Loucy (cell line): ENCODE results near the gene PARVB.

Source experiments
- H2AFZ ChIP-seq: fragments of 200-600 bp; sonication (generic); 2 replicates; pipeline ENCODE4 v1.6.0; 2016; ENCODE audit warnings: antibody characterized with exemption, mild to moderate bottlenecking, low read length, moderate library complexity
- H3F3A ChIP-seq: fragments of 200-600 bp; 2 replicates; pipeline ENCODE4 v1.6.0; 2016; ENCODE audit warnings: antibody characterized with exemption, low read depth, mild to moderate bottlenecking
- H3K27me3 ChIP-seq: fragments of 200-600 bp; sonication (generic); 2 replicates; pipeline ENCODE4 v1.6.1; 2014; ENCODE audit warnings: low read length, mild to moderate bottlenecking; ENCODE audit not compliant: insufficient read depth, poor library complexity, severe bottlenecking
- H3K36me3 ChIP-seq: fragments of 200-600 bp; sonication (generic); 2 replicates; pipeline ENCODE4 v1.6.1; 2016; ENCODE audit warnings: low read length; ENCODE audit not compliant: insufficient read depth
- H3K4me1 ChIP-seq: fragments of 200-600 bp; sonication (generic); 2 replicates; pipeline ENCODE4 v1.5.1; 2014; ENCODE audit warnings: low read length, mild to moderate bottlenecking; ENCODE audit not compliant: insufficient read depth, poor library complexity, severe bottlenecking
- H3K4me2 ChIP-seq: fragments of 200-600 bp; sonication (generic); 2 replicates; pipeline ENCODE4 v1.6.0; 2014; ENCODE audit warnings: antibody characterized with exemption, low read length, low read depth, mild to moderate bottlenecking; ENCODE audit not compliant: poor library complexity, severe bottlenecking
- H3K4me3 ChIP-seq: fragments of 200-600 bp; sonication (generic); 2 replicates; pipeline ENCODE4 v1.5.1; 2014; ENCODE audit warnings: low read length, mild to moderate bottlenecking, mixed read lengths; ENCODE audit not compliant: poor library complexity, severe bottlenecking
- H3K79me2 ChIP-seq: fragments of 200-600 bp; sonication (generic); 2 replicates; pipeline ENCODE4 v1.6.1; 2014; ENCODE audit warnings: low read length; ENCODE audit not compliant: insufficient read depth
- H3K9ac ChIP-seq: fragments of 200-600 bp; sonication (generic); 2 replicates; pipeline ENCODE4 v1.6.0; 2014; ENCODE audit warnings: mild to moderate bottlenecking, low read depth, low read length, moderate library complexity; ENCODE audit not compliant: poor library complexity, severe bottlenecking
- H3K9me2 ChIP-seq: fragments of 200-600 bp; sonication (generic); replicated peaks from 2 replicates; pipeline ENCODE4 v1.6.1; 2016; ENCODE audit warnings: low read depth, low read length, mixed read lengths
- H3K9me3 ChIP-seq: fragments of 200-600 bp; sonication (generic); 2 replicates; pipeline ENCODE4 v1.6.1; 2014; ENCODE audit warnings: mild to moderate bottlenecking, antibody characterized with exemption, low read length, low read depth; ENCODE audit not compliant: insufficient read depth
- H4K20me1 ChIP-seq: fragments of 200-600 bp; sonication (generic); 2 replicates; pipeline ENCODE4 v1.6.0; 2014; ENCODE audit warnings: antibody characterized with exemption, low read length, mild to moderate bottlenecking; ENCODE audit not compliant: insufficient read depth, poor library complexity, severe bottlenecking
- EZH2phosphoT487 ChIP-seq: fragments of 200-600 bp; IDR thresholded peaks from 2 replicates; pipeline ENCODE4 v1.6.1; 2018; ENCODE audit warnings: antibody characterized with exemption, mild to moderate bottlenecking, moderate library complexity, borderline replicate concordance
- TF ChIP-seq, protein P1 (sequence below): fragments of 200-600 bp; sonication (generic); conservative IDR thresholded peaks from 2 replicates; pipeline ENCODE4 v1.5.1; 2014; ENCODE audit warnings: mild to moderate bottlenecking, antibody characterized with exemption, low read length

Gene PARVB

DNA sequence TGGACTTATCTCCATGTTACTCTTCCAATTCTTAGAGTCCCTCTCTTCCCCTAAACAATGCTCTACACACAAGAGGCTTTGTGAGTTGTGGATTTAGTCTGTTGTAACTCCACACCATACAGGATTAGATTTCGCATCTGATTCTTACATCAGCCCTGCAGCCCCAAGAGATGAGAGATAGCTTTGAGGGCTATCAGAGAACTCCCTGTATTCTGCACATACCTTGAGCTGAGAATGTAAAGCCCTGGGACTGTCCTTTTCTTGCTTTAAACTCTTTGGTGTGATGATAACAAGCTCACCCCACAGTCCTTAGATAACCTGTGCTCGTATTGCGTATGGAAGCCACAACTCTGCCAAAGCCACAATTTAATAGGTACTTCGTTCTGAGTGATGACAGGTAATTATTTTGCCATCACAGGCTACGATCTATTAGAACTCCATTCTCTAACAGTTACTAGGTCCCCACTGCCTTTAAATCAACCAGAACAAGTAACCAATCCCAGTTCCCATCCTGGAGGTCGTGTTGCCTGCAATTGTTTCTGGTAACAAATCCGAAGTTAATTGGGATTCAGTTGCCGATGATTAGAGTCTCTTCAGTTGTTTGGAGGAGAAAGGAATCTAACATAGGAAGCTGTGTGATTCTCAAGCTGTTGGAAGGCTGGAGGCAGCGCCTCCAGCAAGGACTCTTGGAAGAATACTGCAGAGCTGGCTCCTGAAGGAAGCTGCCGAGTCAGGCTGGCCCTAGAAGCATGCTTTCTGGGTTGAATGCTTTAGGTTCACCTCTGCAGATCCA is 155.3 kb downstream of the PARVB start:
- Histone ChIP-seq H3K9me2 (no peaks in the 10 kb centered on the region), H2AFZ (no peak overlapping the region), H3K36me3 (no peaks in the 10 kb centered on the region; the same call in 1 of the 2 replicates), H4K20me1 (peaks cover 15% of the 10 kb centered on the region), H3F3A (no peaks in the 10 kb centered on the region), H3K27me3 (no peaks in the 10 kb centered on the region), H3K9ac (peak overlapping the region; percentile 96), H3K4me3 (peak overlapping the region; percentile 89), H3K79me2 (peaks cover 42% of the 10 kb centered on the region), H3K9me3 (no peaks in the 10 kb centered on the region), H3K4me1 (peaks cover 43% of the 10 kb centered on the region), H3K4me2 (peak overlapping the region; percentile 77)
- TF ChIP-seq, protein P1, sequence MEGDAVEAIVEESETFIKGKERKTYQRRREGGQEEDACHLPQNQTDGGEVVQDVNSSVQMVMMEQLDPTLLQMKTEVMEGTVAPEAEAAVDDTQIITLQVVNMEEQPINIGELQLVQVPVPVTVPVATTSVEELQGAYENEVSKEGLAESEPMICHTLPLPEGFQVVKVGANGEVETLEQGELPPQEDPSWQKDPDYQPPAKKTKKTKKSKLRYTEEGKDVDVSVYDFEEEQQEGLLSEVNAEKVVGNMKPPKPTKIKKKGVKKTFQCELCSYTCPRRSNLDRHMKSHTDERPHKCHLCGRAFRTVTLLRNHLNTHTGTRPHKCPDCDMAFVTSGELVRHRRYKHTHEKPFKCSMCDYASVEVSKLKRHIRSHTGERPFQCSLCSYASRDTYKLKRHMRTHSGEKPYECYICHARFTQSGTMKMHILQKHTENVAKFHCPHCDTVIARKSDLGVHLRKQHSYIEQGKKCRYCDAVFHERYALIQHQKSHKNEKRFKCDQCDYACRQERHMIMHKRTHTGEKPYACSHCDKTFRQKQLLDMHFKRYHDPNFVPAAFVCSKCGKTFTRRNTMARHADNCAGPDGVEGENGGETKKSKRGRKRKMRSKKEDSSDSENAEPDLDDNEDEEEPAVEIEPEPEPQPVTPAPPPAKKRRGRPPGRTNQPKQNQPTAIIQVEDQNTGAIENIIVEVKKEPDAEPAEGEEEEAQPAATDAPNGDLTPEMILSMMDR = no peak
- no peak for TF ChIP-seq EZH2phosphoT487

DNA sequence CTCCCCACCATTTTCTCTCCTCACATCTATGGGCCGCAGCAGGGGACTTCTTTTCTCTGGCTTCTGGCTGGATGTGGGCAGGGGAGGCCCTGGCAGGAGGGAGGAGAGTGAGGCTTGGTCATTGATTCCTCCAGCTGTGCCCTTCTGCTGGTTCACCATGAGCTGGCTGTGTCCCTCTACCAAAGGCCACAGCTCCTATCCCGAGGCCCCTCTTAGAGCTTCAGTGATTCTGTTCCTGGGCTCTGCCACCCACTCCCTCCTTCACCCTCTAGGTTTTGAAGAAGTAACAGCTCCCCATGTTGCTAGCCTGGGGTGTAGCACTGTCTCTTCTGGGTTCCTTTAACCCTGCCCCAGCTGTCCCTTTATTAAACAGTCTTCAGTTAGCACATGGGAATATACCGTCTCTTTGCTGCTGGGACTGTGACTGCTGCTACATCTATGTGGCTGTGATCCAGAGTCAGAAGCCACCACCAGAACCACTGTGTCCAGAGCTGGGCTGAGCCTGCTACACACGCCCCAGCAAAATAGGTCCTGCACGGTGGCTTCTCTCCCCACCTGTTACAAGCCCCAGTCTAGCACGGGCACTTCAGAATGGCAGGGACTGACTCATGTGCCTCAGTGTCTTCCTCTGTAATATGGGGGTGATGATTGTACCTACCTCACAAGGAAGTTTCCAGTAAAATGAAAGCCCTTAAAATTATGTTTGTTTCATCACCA is 156.0 kb downstream of the PARVB start:
- Histone ChIP-seq H3K9me3 (no peaks in the 10 kb centered on the region), H3K9ac (peak overlapping the region; percentile 96), H2AFZ (no peak overlapping the region), H3K79me2 (peaks cover 50% of the 10 kb centered on the region), H4K20me1 (peaks cover 15% of the 10 kb centered on the region), H3K4me3 (peak overlapping the region; percentile 89), H3F3A (no peaks in the 10 kb centered on the region), H3K4me2 (peak overlapping the region; percentile 77), H3K4me1 (peaks cover 45% of the 10 kb centered on the region), H3K36me3 (no peaks in the 10 kb centered on the region; the same call in 1 of the 2 replicates), H3K9me2 (no peaks in the 10 kb centered on the region), H3K27me3 (no peaks in the 10 kb centered on the region)
- no peak for TF ChIP-seq EZH2phosphoT487
- TF ChIP-seq, protein P1 = no peak; the same call in 1 of the 2 replicates

DNA sequence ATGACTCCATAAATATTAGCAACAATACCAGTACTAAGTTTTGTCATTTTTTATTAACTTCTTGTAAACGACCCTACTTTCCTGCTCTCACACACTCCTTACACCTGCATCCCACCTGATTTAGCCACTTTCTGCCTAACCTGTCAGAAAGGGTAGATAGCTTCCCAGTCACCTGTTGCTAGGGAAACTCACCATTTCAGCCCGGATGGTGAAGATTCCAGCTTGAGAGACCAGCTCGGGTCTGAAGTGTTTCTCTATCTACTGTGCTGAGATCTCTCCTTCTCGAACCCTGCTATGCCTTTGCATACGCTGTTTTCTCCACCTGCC is 156.6 kb downstream of the PARVB start, which contains the start of gene PARVG:
Gene PARVG, plus strand, starts transcription at position 220 of the 327 bp plus-strand sequence. CDS start 2,405 bp downstream, outside the sequence.
- Histone ChIP-seq H3K9me3 (no peaks in the 10 kb centered on the region), H2AFZ (peak within 1 kb of the TSS; percentile 82), H3K9ac (peak within 1 kb of the TSS; percentile 96)

More for the DNA sequence above, 156.6 kb downstream of the PARVB start, which contains the start of gene PARVG:
- Histone ChIP-seq H3K4me3 (peak within 1 kb of the TSS; percentile 89), H3K4me2 (peak within 1 kb of the TSS; percentile 77), H3K9me2 (no peaks in the 10 kb centered on the region), H3K36me3 (peaks cover 3% of the 10 kb centered on the region; the same call in 1 of the 2 replicates), H4K20me1 (peaks cover 15% of the 10 kb centered on the region), H3K79me2 (peaks cover 51% of the 10 kb centered on the region), H3K27me3 (no peaks in the 10 kb centered on the region), H3K4me1 (peaks cover 45% of the 10 kb centered on the region), H3F3A (no peaks in the 10 kb centered on the region)
- TF ChIP-seq EZH2phosphoT487 = no peak
- TF ChIP-seq, protein P1 = no peak
